K562 treated with DMSO at 1 percent for 48 hours (cell line): ENCODE results near the gene DMRTC1B. TPM values are rescaled to one million over a fixed set of nuclear protein-coding genes. Genes with fewer than 3 reads are reported as not detected.

Experiments
- total RNA-seq: library from RNA; unstranded; fragments of 300-600 nt; gene quantifications from 2 replicates; pipeline ENCODE4 v1.2.3, GENCODE V29; 2022; ENCODE audit warnings: low replicate concordance; ENCODE audit errors: extremely low read depth

The DMRTC1B gene
- total RNA-seq, result not detected in 2 replicates

GRCh38 chrX:72776653-72777466 lies at the start of gene DMRTC1B:
Gene DMRTC1B, plus strand, starts transcription at chrX:72776890. Its CDS starts 68,246 bp downstream, at chrX:72845136.

DNA sequence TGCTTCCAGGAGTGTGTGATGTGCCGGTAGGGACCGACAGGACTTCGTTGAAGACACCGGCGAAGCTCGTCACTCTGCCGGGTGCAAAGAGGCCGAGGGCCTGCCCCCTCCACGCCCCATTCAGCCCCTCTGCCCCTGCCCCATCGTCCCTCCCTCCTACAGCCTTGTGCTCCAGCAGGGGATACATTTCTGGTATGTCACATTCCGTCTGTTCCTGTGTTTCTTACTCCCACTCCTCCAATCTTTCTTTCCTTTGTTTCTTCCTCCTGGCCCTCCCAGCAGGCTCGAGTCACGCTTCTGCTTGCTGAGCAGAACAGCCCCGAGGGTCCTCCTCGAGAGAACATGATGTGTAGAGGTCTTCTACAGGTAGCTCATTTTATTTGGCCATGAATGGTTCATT lies 5.9 kb downstream of the DMRTC1B start, which contains the start of gene FAM236B:
TSS of gene FAM236B (minus strand) at position 101 of the 400 bp plus-strand sequence. CDS start at position 1, 100 bp downstream.

GRCh38 chrX:72808110-72808509 lies 31.4 kb downstream of the DMRTC1B start, which contains the start of gene FAM236D:
Gene FAM236D, minus strand, starts transcription at chrX:72808210. Its CDS starts 100 bp downstream, at chrX:72808110.

Other genes with a start within 250 kb of the DMRTC1B start
- gene HDAC8, start 204.0 kb upstream of the DMRTC1B start, total RNA-seq, result not detected in 2 replicates
- gene PHKA1, start 62.6 kb upstream of the DMRTC1B start, total RNA-seq, result 80.1 TPM in 1 of 2 replicates, not detected in the other
- not detected in 2 replicates for gene FAM236B, start 5.8 kb downstream of the DMRTC1B start, total RNA-seq
- not detected in 2 replicates for gene FAM236D, start 31.3 kb downstream of the DMRTC1B start, total RNA-seq
- gene FAM236C, start 135.7 kb downstream of the DMRTC1B start, total RNA-seq, result not detected in 2 replicates
- gene FAM236A, start 161.3 kb downstream of the DMRTC1B start, total RNA-seq, result not detected in 2 replicates
- not detected in 2 replicates for gene DMRTC1, start 166.9 kb downstream of the DMRTC1B start, total RNA-seq
- not detected in 2 replicates for gene PABPC1L2B, start 226.0 kb downstream of the DMRTC1B start, total RNA-seq